DND-41 (cell line): ENCODE data around the gene PTH2.

Experiments
- ATAC-seq: fragments of 200-7000 bp; cut with Tn5 transposase; 3 replicates; pipeline ENCODE4 v1.9.1; 2021; ENCODE audit warnings: low read depth; ENCODE audit not compliant: insufficient read depth
- DNase-seq: peaks from one replicate; pipeline ENCODE4 v3.0.0-alpha.2; 2020
- H2AFZ ChIP-seq: 2 replicates; pipeline ENCODE4 v1.6.0; 2012; ENCODE audit warnings: low read depth, low read length
- H3K27ac ChIP-seq: 2 replicates; pipeline ENCODE4 v1.5.1; 2012; ENCODE audit warnings: low read length, inconsistent platforms
- H3K27me3 ChIP-seq: fragments of 200-600 bp; sonication (generic); 2 replicates; pipeline ENCODE4 v1.6.0; 2012; ENCODE audit warnings: low read length, mild to moderate bottlenecking, inconsistent platforms; ENCODE audit not compliant: insufficient read depth, poor library complexity
- H3K36me3 ChIP-seq: 2 replicates; pipeline ENCODE4 v1.5.1; 2012; ENCODE audit warnings: low read length, inconsistent platforms; ENCODE audit not compliant: insufficient read depth
- H3K4me1 ChIP-seq: 2 replicates; pipeline ENCODE4 v1.5.1; 2012; ENCODE audit warnings: mild to moderate bottlenecking, low read length; ENCODE audit not compliant: insufficient read depth
- H3K4me2 ChIP-seq: 2 replicates; pipeline ENCODE4 v1.6.0; 2012; ENCODE audit warnings: mild to moderate bottlenecking, moderate library complexity, low read length, inconsistent platforms; ENCODE audit not compliant: insufficient read depth
- H3K4me3 ChIP-seq, 2 experiments: fragments of 200-600 bp in 1 of 2; shearing (Covaris generic) in 1 of 2; 2 replicates each; pipeline ENCODE4 v1.5.1; 2012 to 2016; ENCODE audit warnings: inconsistent platforms in 2 of 2, low read length in 2 of 2, mild to moderate bottlenecking in 2 of 2, low read depth in 1 of 2, moderate library complexity in 1 of 2
- H3K79me2 ChIP-seq: 2 replicates; pipeline ENCODE4 v1.6.0; 2012; ENCODE audit warnings: low read length, inconsistent platforms; ENCODE audit not compliant: insufficient read depth
- H3K9ac ChIP-seq: 2 replicates; pipeline ENCODE4 v1.6.0; 2012; ENCODE audit warnings: low read depth, mild to moderate bottlenecking, inconsistent platforms, low read length, moderate library complexity
- H3K9me3 ChIP-seq: 2 replicates; pipeline ENCODE4 v1.5.1; 2012; ENCODE audit warnings: low read length, moderate library complexity, mild to moderate bottlenecking, inconsistent platforms; ENCODE audit not compliant: insufficient read depth, severe bottlenecking
- H4K20me1 ChIP-seq: 2 replicates; pipeline ENCODE4 v1.6.0; 2012; ENCODE audit warnings: low read length; ENCODE audit not compliant: insufficient read depth
- EZH2 ChIP-seq: IDR thresholded peaks from 3 replicates; pipeline ENCODE4 v1.6.1; 2012; ENCODE audit warnings: borderline replicate concordance, low read depth, mild to moderate bottlenecking, moderate library complexity, low read length, inconsistent platforms; ENCODE audit not compliant: severe bottlenecking
- TF ChIP-seq, protein P1 (sequence below): IDR thresholded peaks from 2 replicates; pipeline ENCODE4 v1.5.1; 2012; ENCODE audit warnings: borderline replicate concordance, low read length, moderate library complexity, mild to moderate bottlenecking; ENCODE audit not compliant: poor library complexity, severe bottlenecking; ENCODE audit errors: extremely low read depth

PTH2 gene

DNA sequence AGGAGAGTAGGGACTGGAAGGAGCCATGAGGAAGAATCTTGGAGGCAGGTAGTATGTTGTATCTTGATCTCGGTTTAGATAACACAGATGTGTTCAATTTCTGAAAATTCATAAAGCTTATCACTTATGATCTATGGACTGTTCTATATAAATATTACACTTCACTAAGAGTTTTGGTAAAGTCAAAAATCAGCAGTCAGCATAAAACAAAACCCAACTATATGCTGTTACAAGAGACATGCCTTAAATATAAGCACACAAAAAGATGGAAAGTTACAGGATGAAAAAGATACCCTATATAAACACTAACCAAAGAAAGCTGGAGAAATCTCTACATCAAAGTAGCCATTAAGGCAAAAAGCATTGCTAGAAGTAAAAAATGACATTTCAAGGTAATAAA lies 39.6 kb downstream of the PTH2 start:
- Histone ChIP-seq H3K27ac (no peak overlapping the region), H4K20me1 (no peaks in the 10 kb centered on the region), H3K27me3 (no peaks in the 10 kb centered on the region), H3K4me3 (no peak overlapping the region), H3K4me2 (no peak overlapping the region), H3K9me3 (no peaks in the 10 kb centered on the region), H3K79me2 (no peaks in the 10 kb centered on the region), H3K36me3 (no peaks in the 10 kb centered on the region), H2AFZ (no peak overlapping the region), H3K4me1 (no peaks in the 10 kb centered on the region), H3K9ac (no peak overlapping the region)
- ATAC-seq, result no peak
- TF ChIP-seq EZH2, result no peak
- TF ChIP-seq, protein P1, sequence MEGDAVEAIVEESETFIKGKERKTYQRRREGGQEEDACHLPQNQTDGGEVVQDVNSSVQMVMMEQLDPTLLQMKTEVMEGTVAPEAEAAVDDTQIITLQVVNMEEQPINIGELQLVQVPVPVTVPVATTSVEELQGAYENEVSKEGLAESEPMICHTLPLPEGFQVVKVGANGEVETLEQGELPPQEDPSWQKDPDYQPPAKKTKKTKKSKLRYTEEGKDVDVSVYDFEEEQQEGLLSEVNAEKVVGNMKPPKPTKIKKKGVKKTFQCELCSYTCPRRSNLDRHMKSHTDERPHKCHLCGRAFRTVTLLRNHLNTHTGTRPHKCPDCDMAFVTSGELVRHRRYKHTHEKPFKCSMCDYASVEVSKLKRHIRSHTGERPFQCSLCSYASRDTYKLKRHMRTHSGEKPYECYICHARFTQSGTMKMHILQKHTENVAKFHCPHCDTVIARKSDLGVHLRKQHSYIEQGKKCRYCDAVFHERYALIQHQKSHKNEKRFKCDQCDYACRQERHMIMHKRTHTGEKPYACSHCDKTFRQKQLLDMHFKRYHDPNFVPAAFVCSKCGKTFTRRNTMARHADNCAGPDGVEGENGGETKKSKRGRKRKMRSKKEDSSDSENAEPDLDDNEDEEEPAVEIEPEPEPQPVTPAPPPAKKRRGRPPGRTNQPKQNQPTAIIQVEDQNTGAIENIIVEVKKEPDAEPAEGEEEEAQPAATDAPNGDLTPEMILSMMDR, result no peak
- no peak for DNase-seq

DNA sequence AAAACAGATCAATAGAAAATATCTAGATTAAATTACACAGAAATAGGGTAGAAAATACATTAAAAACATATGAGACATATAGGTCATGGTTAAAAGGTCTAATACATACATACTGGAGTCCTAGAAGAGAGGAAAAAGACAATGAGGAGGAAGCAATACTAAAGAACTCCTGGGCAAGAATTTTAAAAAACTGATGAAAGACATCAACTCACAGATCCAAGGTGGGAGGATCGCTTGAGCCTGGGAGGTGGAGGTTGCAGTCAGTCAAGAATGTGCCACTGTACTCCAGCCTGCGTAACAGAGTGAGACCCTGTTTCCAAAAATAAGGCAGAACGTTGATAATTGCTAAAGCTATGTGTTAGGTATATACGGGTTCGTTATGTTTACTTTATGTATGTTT lies 40.6 kb downstream of the PTH2 start:
- DNase-seq, result no peak
- TF ChIP-seq, protein P1, result no peak
- TF ChIP-seq EZH2, result no peak

DNA sequence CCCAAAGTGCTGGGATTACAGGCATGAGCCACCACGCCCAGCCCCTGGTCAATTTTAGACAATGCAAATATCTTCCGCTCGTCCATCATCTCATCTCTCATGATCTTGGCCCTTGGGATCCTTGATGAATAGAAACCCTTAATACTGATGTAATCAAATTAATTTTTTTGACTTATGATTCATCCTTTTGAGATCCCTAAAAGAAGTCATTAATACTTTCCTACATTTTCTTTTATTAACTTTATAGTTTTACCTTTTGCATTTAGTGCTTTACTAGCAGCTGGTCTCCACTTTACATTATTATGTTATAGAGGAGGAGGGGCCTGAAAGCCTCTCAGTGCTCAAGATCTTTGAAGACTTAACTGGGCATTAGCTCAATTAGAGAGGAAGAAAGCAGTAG lies 42.9 kb downstream of the PTH2 start:
- H3K27ac ChIP-seq, result no peak overlapping the region

More for the DNA sequence above, 40.6 kb downstream of the PTH2 start:
- no peaks in the 10 kb centered on the region for H3K4me1 ChIP-seq
- no peak overlapping the region for H3K27ac ChIP-seq
- H3K4me3 ChIP-seq, result no peak overlapping the region
- no peak overlapping the region for H2AFZ ChIP-seq
- no peak overlapping the region for H3K9ac ChIP-seq
- no peak overlapping the region for H3K4me2 ChIP-seq
- no peaks in the 10 kb centered on the region for H3K9me3 ChIP-seq
- H3K36me3 ChIP-seq, result no peaks in the 10 kb centered on the region
- no peaks in the 10 kb centered on the region for H3K27me3 ChIP-seq
- no peak for ATAC-seq
- H4K20me1 ChIP-seq, result no peaks in the 10 kb centered on the region
- H3K79me2 ChIP-seq, result no peaks in the 10 kb centered on the region

More for the DNA sequence above, 42.9 kb downstream of the PTH2 start:
- no peaks in the 10 kb centered on the region for H3K4me1 ChIP-seq
- H3K9ac ChIP-seq, result no peak overlapping the region
- H3K4me3 ChIP-seq, result no peak overlapping the region
- no peak for DNase-seq
- H3K4me2 ChIP-seq, result no peak overlapping the region
- no peaks in the 10 kb centered on the region for H3K27me3 ChIP-seq
- no peak for ATAC-seq
- no peaks in the 10 kb centered on the region for H3K9me3 ChIP-seq
- no peak overlapping the region for H2AFZ ChIP-seq
- H4K20me1 ChIP-seq, result no peaks in the 10 kb centered on the region
- no peaks in the 10 kb centered on the region for H3K79me2 ChIP-seq
- no peak for TF ChIP-seq EZH2
- TF ChIP-seq, protein P1, result no peak
- no peaks in the 10 kb centered on the region for H3K36me3 ChIP-seq
